Gastrocnemius medialis (tissue), 4 donors: Measurements from ENCODE around the gene ANO3.

Source experiments
- POLR2A ChIP-seq, 2 donors: fragments of 450-650 bp; IDR thresholded peaks; one replicate each; pipeline ENCODE4 v1.6.1; 2017; ENCODE audit warnings: antibody characterized with exemption in 2 of 2, mild to moderate bottlenecking in 2 of 2, moderate library complexity in 2 of 2
- TF ChIP-seq, protein P1 (sequence below), 5 experiments: fragments of 450-650 bp in 3 of 5; fragments of 200-600 bp in 2 of 5; sonication (generic) in 2 of 5; IDR thresholded peaks in 4 of 5; conservative IDR thresholded peaks in 1 of 5; 1 replicate in 4 of 5; 2 replicates in 1 of 5; pipeline ENCODE4 v1.5.1; 2016 to 2019; ENCODE audit warnings: antibody characterized with exemption in 5 of 5, mild to moderate bottlenecking in 3 of 5, moderate library complexity in 3 of 5

DNA sequence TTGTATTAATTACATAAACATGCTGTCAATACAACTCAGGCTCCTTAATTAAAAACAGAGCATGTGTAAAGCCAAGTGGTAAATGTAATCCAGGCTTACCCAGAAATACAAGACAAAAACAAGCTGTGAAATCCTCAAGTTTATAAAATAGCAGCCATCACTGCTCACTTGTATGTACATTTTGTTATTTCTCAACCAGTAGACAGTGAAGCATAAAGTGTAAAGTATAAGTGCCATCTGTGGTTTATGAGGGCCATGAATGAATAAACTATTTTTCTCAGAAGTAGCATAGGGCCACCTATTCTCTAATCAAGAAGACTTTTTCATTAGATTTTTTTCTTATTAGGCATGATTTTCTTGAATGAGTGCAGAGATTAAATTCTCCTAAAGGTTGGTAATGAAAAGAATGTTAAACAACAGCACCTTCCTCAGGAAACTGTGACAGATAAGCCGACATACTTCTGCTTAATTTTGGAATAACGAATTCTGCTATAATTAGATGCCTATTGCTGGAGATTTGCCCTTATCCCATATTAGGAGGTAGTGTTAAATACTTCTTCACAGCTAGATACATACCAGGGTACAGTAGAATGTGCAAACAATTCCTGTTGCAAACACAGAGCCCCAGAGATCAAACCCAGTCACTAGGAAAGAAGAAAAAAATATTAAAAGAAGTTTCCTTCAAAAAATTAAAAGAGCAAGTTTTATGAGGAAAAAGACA is 377.0 kb downstream of the ANO3 start:
- TF ChIP-seq, protein P1, sequence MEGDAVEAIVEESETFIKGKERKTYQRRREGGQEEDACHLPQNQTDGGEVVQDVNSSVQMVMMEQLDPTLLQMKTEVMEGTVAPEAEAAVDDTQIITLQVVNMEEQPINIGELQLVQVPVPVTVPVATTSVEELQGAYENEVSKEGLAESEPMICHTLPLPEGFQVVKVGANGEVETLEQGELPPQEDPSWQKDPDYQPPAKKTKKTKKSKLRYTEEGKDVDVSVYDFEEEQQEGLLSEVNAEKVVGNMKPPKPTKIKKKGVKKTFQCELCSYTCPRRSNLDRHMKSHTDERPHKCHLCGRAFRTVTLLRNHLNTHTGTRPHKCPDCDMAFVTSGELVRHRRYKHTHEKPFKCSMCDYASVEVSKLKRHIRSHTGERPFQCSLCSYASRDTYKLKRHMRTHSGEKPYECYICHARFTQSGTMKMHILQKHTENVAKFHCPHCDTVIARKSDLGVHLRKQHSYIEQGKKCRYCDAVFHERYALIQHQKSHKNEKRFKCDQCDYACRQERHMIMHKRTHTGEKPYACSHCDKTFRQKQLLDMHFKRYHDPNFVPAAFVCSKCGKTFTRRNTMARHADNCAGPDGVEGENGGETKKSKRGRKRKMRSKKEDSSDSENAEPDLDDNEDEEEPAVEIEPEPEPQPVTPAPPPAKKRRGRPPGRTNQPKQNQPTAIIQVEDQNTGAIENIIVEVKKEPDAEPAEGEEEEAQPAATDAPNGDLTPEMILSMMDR (IDR thresholded peaks at IDR 0.05 in 4 of 5, conservative IDR thresholded peaks at IDR 0.05 in 1 of 5) = no peak
- no peak for TF ChIP-seq POLR2A (IDR thresholded peaks at IDR 0.05)
